Sigmoid colon (tissue), 3 donors: Measurements from ENCODE around the gene KISS1R.

Source experiments
- CTCF ChIP-seq, 4 experiments: fragments of 450-650 bp in 3 of 4; fragments of 200-600 bp in 1 of 4; IDR thresholded peaks; one replicate each; pipeline ENCODE4 v1.5.1; 2016 to 2019; ENCODE audit warnings: antibody characterized with exemption in 4 of 4, mild to moderate bottlenecking in 3 of 4, moderate library complexity in 2 of 4
- POLR2A ChIP-seq, 2 donors: fragments of 450-650 bp; IDR thresholded peaks; one replicate each; pipeline ENCODE4 v1.6.1; 2016; ENCODE audit warnings: antibody characterized with exemption in 2 of 2, mild to moderate bottlenecking in 2 of 2, moderate library complexity in 2 of 2

GRCh38 chr19:912181-913079 is 4.7 kb upstream of the KISS1R start:
- TF ChIP-seq POLR2A (IDR thresholded peaks at IDR 0.05) (no peak), CTCF (IDR thresholded peaks at IDR 0.05) (no peak)
